Neural cell (in vitro differentiated cells): ENCODE results near the gene IPPK.

ENCODE experiments used
- CTCF ChIP-seq: fragments of 450-650 bp; IDR thresholded peaks from 2 replicates; pipeline ENCODE4 v1.5.1; 2014; ENCODE audit warnings: antibody characterized with exemption, mild to moderate bottlenecking, moderate library complexity; ENCODE audit not compliant: poor library complexity, severe bottlenecking
- EP300 ChIP-seq: fragments of 450-650 bp; conservative IDR thresholded peaks from 2 replicates; pipeline ENCODE4 v1.6.1; 2014; ENCODE audit warnings: antibody characterized with exemption, mild to moderate bottlenecking, moderate library complexity; ENCODE audit not compliant: poor library complexity, severe bottlenecking
- EZH2 ChIP-seq: fragments of 200-600, 300-800 bp; shearing (Covaris generic), sonication (generic); IDR thresholded peaks from 2 replicates; pipeline ENCODE4 v1.6.1; 2014; ENCODE audit warnings: antibody characterized with exemption, low read length, borderline replicate concordance, mild to moderate bottlenecking; ENCODE audit not compliant: insufficient read depth, poor library complexity, severe bottlenecking
- MXI1 ChIP-seq: fragments of 450-650 bp; conservative IDR thresholded peaks from 2 replicates; pipeline ENCODE4 v1.6.1; 2014; ENCODE audit warnings: antibody characterized with exemption, mild to moderate bottlenecking; ENCODE audit not compliant: poor library complexity, severe bottlenecking
- POLR2AphosphoS5 ChIP-seq: IDR thresholded peaks from 2 replicates; pipeline ENCODE4 v1.6.1; 2012
- RAD21 ChIP-seq: fragments of 450-650 bp; conservative IDR thresholded peaks from 2 replicates; pipeline ENCODE4 v1.6.1; 2014; ENCODE audit warnings: antibody characterized with exemption, mild to moderate bottlenecking, moderate library complexity
- REST ChIP-seq: IDR thresholded peaks from 2 replicates; pipeline ENCODE4 v1.6.1; 2012; ENCODE audit warnings: borderline replicate concordance
- SMC3 ChIP-seq: fragments of 450-650 bp; conservative IDR thresholded peaks from 2 replicates; pipeline ENCODE4 v1.6.1; 2014; ENCODE audit warnings: antibody characterized with exemption, mild to moderate bottlenecking, moderate library complexity; ENCODE audit not compliant: poor library complexity
- TAF1 ChIP-seq: IDR thresholded peaks from 2 replicates; pipeline ENCODE4 v1.6.1; 2012; ENCODE audit warnings: low read depth

- TF ChIP-seq POLR2AphosphoS5, result no peak
- no peak for TF ChIP-seq CTCF
- no peak for TF ChIP-seq TAF1
- TF ChIP-seq EZH2, result no peak
- no peak for TF ChIP-seq SMC3
- no peak for TF ChIP-seq EP300
- no peak for TF ChIP-seq MXI1
- no peak for TF ChIP-seq RAD21
- no peak for TF ChIP-seq REST
These were observed 54.1 kb downstream of the IPPK start for GRCh38 chr9:92615790-92616189.
